ENCODE results near the gene SLAMF1. TPM values are rescaled to one million over a fixed set of nuclear protein-coding genes. Genes with fewer than 3 reads are reported as not detected.

The SLAMF1 gene
- total RNA-seq, 1 donor = not detected

GRCh38 chr1:160623227-160623633 is 23.6 kb downstream of the SLAMF1 start:
- DNase-seq (ENCODE audit: insufficient read length, low spot score, missing footprints) = no peak
- H3K4me3 ChIP-seq (ENCODE audit: insufficient read depth, low read length) = no peak overlapping the region

GRCh38 chr1:160622501-160623226 is 24.2 kb downstream of the SLAMF1 start:
- Histone ChIP-seq H2AFZ (ENCODE audit: low read length) (no peak overlapping the region), H3K36me3 (ENCODE audit: insufficient read depth, low read length) (no peaks in the 10 kb centered on the region), H3K27me3 (ENCODE audit: insufficient read depth, low read length) (no peaks in the 10 kb centered on the region), H3K4me1 (ENCODE audit: insufficient read depth, low read length) (no peaks in the 10 kb centered on the region), H4K20me1 (ENCODE audit: insufficient read depth, low read length) (no peaks in the 10 kb centered on the region), H3K4me3 (ENCODE audit: insufficient read depth, low read length) (no peak overlapping the region), H3K79me2 (ENCODE audit: insufficient read depth, low read length) (no peaks in the 10 kb centered on the region), H3K4me2 (ENCODE audit: insufficient read depth, low read length) (no peak overlapping the region), H3K27ac (ENCODE audit: low read depth, low read length) (no peak overlapping the region), H3K9me3 (ENCODE audit: low read depth, low read length) (no peaks in the 10 kb centered on the region)
- no peak for DNase-seq (ENCODE audit: insufficient read length, low spot score, missing footprints)
- no peak for TF ChIP-seq CTCF (IDR thresholded peaks at IDR 0.05; ENCODE audit: extremely low read depth, low read depth, low read length)

More at GRCh38 chr1:160623227-160623633, 23.6 kb downstream of the SLAMF1 start:
- H4K20me1 ChIP-seq (ENCODE audit: insufficient read depth, low read length) = no peaks in the 10 kb centered on the region
- no peak overlapping the region for H3K4me2 ChIP-seq (ENCODE audit: insufficient read depth, low read length)
- no peak for TF ChIP-seq CTCF (IDR thresholded peaks at IDR 0.05; ENCODE audit: extremely low read depth, low read depth, low read length)
- H3K79me2 ChIP-seq (ENCODE audit: insufficient read depth, low read length) = no peaks in the 10 kb centered on the region
- H3K36me3 ChIP-seq (ENCODE audit: insufficient read depth, low read length) = no peaks in the 10 kb centered on the region
- H2AFZ ChIP-seq (ENCODE audit: low read length) = no peak overlapping the region
- no peak overlapping the region for H3K27ac ChIP-seq (ENCODE audit: low read depth, low read length)
- no peaks in the 10 kb centered on the region for H3K27me3 ChIP-seq (ENCODE audit: insufficient read depth, low read length)
- no peaks in the 10 kb centered on the region for H3K9me3 ChIP-seq (ENCODE audit: low read depth, low read length)
- H3K4me1 ChIP-seq (ENCODE audit: insufficient read depth, low read length) = no peaks in the 10 kb centered on the region

- DNase-seq (ENCODE audit: insufficient read length, low spot score, missing footprints) = no peak
- H3K79me2 ChIP-seq (ENCODE audit: insufficient read depth, low read length) = no peaks in the 10 kb centered on the region
- no peaks in the 10 kb centered on the region for H3K9me3 ChIP-seq (ENCODE audit: low read depth, low read length)
- H3K4me3 ChIP-seq (ENCODE audit: insufficient read depth, low read length) = no peak overlapping the region
- no peaks in the 10 kb centered on the region for H3K4me1 ChIP-seq (ENCODE audit: insufficient read depth, low read length)
- no peak overlapping the region for H2AFZ ChIP-seq (ENCODE audit: low read length)
- H3K4me2 ChIP-seq (ENCODE audit: insufficient read depth, low read length) = no peak overlapping the region
- TF ChIP-seq CTCF (IDR thresholded peaks at IDR 0.05; ENCODE audit: extremely low read depth, low read depth, low read length) = no peak
- no peaks in the 10 kb centered on the region for H3K27me3 ChIP-seq (ENCODE audit: insufficient read depth, low read length)
- no peak overlapping the region for H3K27ac ChIP-seq (ENCODE audit: low read depth, low read length)
- no peaks in the 10 kb centered on the region for H3K36me3 ChIP-seq (ENCODE audit: insufficient read depth, low read length)
- no peaks in the 10 kb centered on the region for H4K20me1 ChIP-seq (ENCODE audit: insufficient read depth, low read length)
These were observed 25.0 kb downstream of the SLAMF1 start for GRCh38 chr1:160621633-160622413.

Data from osteoblast (primary cell).